ENCODE data around the gene CD320.

CD320 gene

GRCh38 chr19:8337728-8338127 lies 29.6 kb upstream of the CD320 start:
- ChIA-PET CTCF (interaction anchor here (2.4 kb wide), 1 partner anchor 16 kb away, joined by 13 read pairs; no protein-coding TSS in a partner anchor), POLR2A (no interaction called here)
- no peak overlapping the region for H3K4me3 ChIP-seq (ENCODE audit: low read depth, low read length)
- DNase-seq (ENCODE audit: low read depth, low spot score) = no peak
- no peak for TF ChIP-seq CTCF (IDR thresholded peaks at IDR 0.05; ENCODE audit: insufficient read depth, low read length, missing control alignments)

- ChIA-PET CTCF (interaction anchor here (0.9 to 1.0 kb wide), 2 partner anchors 17 to 59 kb away, joined by 3 read pairs; no protein-coding TSS in a partner anchor), POLR2A (interaction anchor here (1.0 kb wide), 1 partner anchor 108 kb away, joined by 3 read pairs; the partner anchor contains the start of gene HNRNPM)
- no peak for TF ChIP-seq CTCF (IDR thresholded peaks at IDR 0.05; ENCODE audit: insufficient read depth, low read length, missing control alignments)
- DNase-seq (ENCODE audit: low read depth, low spot score) = no peak
- no peak overlapping the region for H3K4me3 ChIP-seq (ENCODE audit: low read depth, low read length)
These were observed 28.5 kb upstream of the CD320 start for GRCh38 chr19:8336660-8337059.

- H3K4me3 ChIP-seq (ENCODE audit: low read depth, low read length) = no peak overlapping the region
- no peak for TF ChIP-seq CTCF (IDR thresholded peaks at IDR 0.05; ENCODE audit: insufficient read depth, low read length, missing control alignments)
- no peak for DNase-seq (ENCODE audit: low read depth, low spot score)
- CTCF ChIA-PET = interaction anchor here (0.9 to 1.7 kb wide), 3 partner anchors 12 to 59 kb away, joined by 3 to 5 read pairs (median 3); no protein-coding TSS in a partner anchor
- POLR2A ChIA-PET = interaction anchor here (1.0 kb wide), 1 partner anchor 109 kb away, joined by 3 read pairs; the partner anchor contains the start of gene HNRNPM
These were observed 28.0 kb upstream of the CD320 start for GRCh38 chr19:8336072-8336569.

GRCh38 chr19:8335343-8336071 lies 27.3 kb upstream of the CD320 start:
- no peak overlapping the region for H3K4me3 ChIP-seq (ENCODE audit: low read depth, low read length)
- ChIA-PET CTCF (interaction anchor here (0.7 to 2.5 kb wide), 5 partner anchors 12 to 246 kb away, joined by 3 to 14 read pairs (median 5); no protein-coding TSS in a partner anchor), POLR2A (interaction anchor here (1.0 to 1.9 kb wide), 2 partner anchors 14 to 178 kb away, joined by 3 to 10 read pairs; partner anchors contain the start of genes NDUFA7, RPS28 and ZNF414)
- no peak for DNase-seq (ENCODE audit: low read depth, low spot score)
- no peak for TF ChIP-seq CTCF (IDR thresholded peaks at IDR 0.05; ENCODE audit: insufficient read depth, low read length, missing control alignments)

- no peak overlapping the region for H3K4me3 ChIP-seq (ENCODE audit: low read depth, low read length)
- no peak for TF ChIP-seq CTCF (IDR thresholded peaks at IDR 0.05; ENCODE audit: insufficient read depth, low read length, missing control alignments)
- CTCF ChIA-PET = interaction anchor here (0.7 to 2.5 kb wide), 6 partner anchors 10 to 247 kb away, joined by 3 to 14 read pairs (median 5); no protein-coding TSS in a partner anchor
- DNase-seq (ENCODE audit: low read depth, low spot score) = no peak
- POLR2A ChIA-PET = interaction anchor here (1.0 to 1.9 kb wide), 2 partner anchors 13 to 179 kb away, joined by 3 to 10 read pairs; partner anchors contain the start of genes NDUFA7, RPS28 and ZNF414
These were observed 26.5 kb upstream of the CD320 start for GRCh38 chr19:8334458-8335342.
